Hematopoietic multipotent progenitor cell treated with erythropoietin and hydrocortisone succinate and interleukin-3 and kit ligand, for 6 days (in vitro differentiated cells): ENCODE results near the gene STRN4.

Experiments used
- DNase-seq: peaks from one replicate; pipeline ENCODE4 v3.0.0-alpha.2; 2015

STRN4 gene

GRCh38 chr19:46742926-46743480 is 3.2 kb downstream of the STRN4 start:
- DNase-seq, result no peak

GRCh38 chr19:46741447-46741846 is 4.8 kb downstream of the STRN4 start:
- no peak for DNase-seq

- no peak for DNase-seq
Measured at GRCh38 chr19:46739290-46739771, 6.9 kb downstream of the STRN4 start.

- no peak for DNase-seq
Measured at GRCh38 chr19:46737761-46738171, 8.5 kb downstream of the STRN4 start.

GRCh38 chr19:46737298-46737654 is 9.0 kb downstream of the STRN4 start:
- DNase-seq, result no peak

- peak; percentile 85 for DNase-seq
Measured at GRCh38 chr19:46736531-46737297, 9.5 kb downstream of the STRN4 start.

- DNase-seq, result no peak
Measured at GRCh38 chr19:46733690-46734292, 12.5 kb downstream of the STRN4 start.

- DNase-seq, result no peak
Measured at GRCh38 chr19:46732966-46733689, 13.1 kb downstream of the STRN4 start.

- no peak for DNase-seq
Measured at GRCh38 chr19:46732172-46732938, 13.9 kb downstream of the STRN4 start.

GRCh38 chr19:46731584-46731983 is 14.7 kb downstream of the STRN4 start:
- no peak for DNase-seq

GRCh38 chr19:46731007-46731501 is 15.2 kb downstream of the STRN4 start:
- peak; percentile 78 for DNase-seq

GRCh38 chr19:46730595-46730994 is 15.7 kb downstream of the STRN4 start:
- no peak for DNase-seq

- DNase-seq, result no peak
Measured at GRCh38 chr19:46730187-46730586, 16.1 kb downstream of the STRN4 start.

GRCh38 chr19:46729696-46730095 is 16.6 kb downstream of the STRN4 start:
- no peak for DNase-seq

GRCh38 chr19:46728693-46729339 is 17.4 kb downstream of the STRN4 start:
- peak; percentile 87 for DNase-seq

GRCh38 chr19:46728208-46728607 is 18.0 kb downstream of the STRN4 start:
- no peak for DNase-seq

- no peak for DNase-seq
Measured at GRCh38 chr19:46727757-46728156, 18.5 kb downstream of the STRN4 start.

GRCh38 chr19:46726971-46727501 is 19.2 kb downstream of the STRN4 start:
- no peak for DNase-seq

- DNase-seq, result no peak
Measured at GRCh38 chr19:46726551-46726950, 19.7 kb downstream of the STRN4 start.

- no peak for DNase-seq
Measured at GRCh38 chr19:46725859-46726393, 20.3 kb downstream of the STRN4 start.

- no peak for DNase-seq
Measured at GRCh38 chr19:46725036-46725820, 21.0 kb downstream of the STRN4 start.
